Adrenal gland (tissue), 12 donors: Measurements from ENCODE around the gene SCAPER. TPM values are rescaled to one million over a fixed set of nuclear protein-coding genes. Genes with fewer than 3 reads are reported as not detected.

Experiments used
- DNase-seq, 7 donors: peaks; one replicate each; pipeline ENCODE4 v3.0.0-alpha.2; 2019 to 2020
- H3K27ac ChIP-seq, 5 donors: fragments of 200-600 bp; sonication (generic) in 4 of 5; 1 replicate in 3 of 5; 2 replicates in 2 of 5; pipeline versions ENCODE4 v1.5.1 to v1.8.0; 2016 to 2020; ENCODE audit warnings: mild to moderate bottlenecking in 1 of 5
- H3K27me3 ChIP-seq: fragments of 200-600 bp; 2 replicates; pipeline ENCODE4 v1.8.0; 2021
- H3K36me3 ChIP-seq, 2 donors: fragments of 200-600 bp; replicated peaks in 1 of 2; 1 replicate in 1 of 2; 2 replicates in 1 of 2; pipeline versions ENCODE4 v1.5.1 to v1.8.0; 2018 to 2022
- H3K4me1 ChIP-seq, 2 donors: fragments of 200-600 bp; replicated peaks in 1 of 2; 1 replicate in 1 of 2; 2 replicates in 1 of 2; pipeline versions ENCODE4 v1.5.1 to v1.8.0; 2018 to 2021
- H3K4me3 ChIP-seq, 4 donors: fragments of 200-600 bp; sonication (generic) in 3 of 4; one replicate each; pipeline ENCODE4 v1.5.1; 2016 to 2018
- H3K9me3 ChIP-seq, 3 donors: fragments of 200-600 bp; sonication (generic) in 1 of 3; replicated peaks in 1 of 3; 1 replicate in 2 of 3; 2 replicates in 1 of 3; pipeline versions ENCODE4 v1.5.1 to v1.8.0; 2016 to 2021
- POLR2A ChIP-seq, 2 donors: fragments of 450-650 bp; IDR thresholded peaks; one replicate each; pipeline ENCODE4 v1.6.1; 2017; ENCODE audit warnings: antibody characterized with exemption in 2 of 2, mild to moderate bottlenecking in 2 of 2, moderate library complexity in 1 of 2
- WGBS, 4 donors: extraction: QIAGEN DNeasy Blood & Tissue Kit in 2 of 4; methylation state at CpG; one replicate each; pipeline versions ENCODE4 v1.1.5 to v1.1.7; 2013 to 2017; 5-methylcytosine and 5-hydroxymethylcytosine counted together
- intact Hi-C, 2 donors: fragments of 100-400 bp; cut with DNase I; formaldehyde crosslinking; loops; one replicate each; pipeline versions ENCODE4 v1.14.1 to v1.15.0; 2022 to 2023
- polyA plus RNA-seq, 3 donors: library from polyadenylated mRNA; stranded (reverse); fragments of 200-250 nt in 2 of 3; fragments of 350-450 nt in 1 of 3; fragmentation: Illumina TruSeq in 1 of 3; extraction: RNeasy Lipid Tissue Mini Kit (QIAGEN cat#74804) in 1 of 3; gene quantifications; one replicate each; pipeline ENCODE4 v1.2.3, GENCODE V29; 2013 to 2014
- total RNA-seq, 9 donors: library from RNA; depleted of rRNA in 4 of 9; stranded (reverse); fragments of >200 nt in 4 of 9; fragments of 120-200 nt in 1 of 9; fragmentation: NEBNext Ultra II Directional in 1 of 9; extraction: Animal tissue kit (Norgen Biotek cat#: 25700) in 1 of 9; gene quantifications; one replicate each; pipeline versions ENCODE4 v1.1.0 to v1.2.4, GENCODE V29; 2013 to 2023
- TF ChIP-seq, protein P1 (sequence below), 6 experiments: fragments of 450-650 bp in 4 of 6; fragments of 200-600 bp in 2 of 6; sonication (generic) in 1 of 6; IDR thresholded peaks; 1 replicate in 5 of 6; 2 replicates in 1 of 6; pipeline versions ENCODE4 v1.5.1 to v1.8.0; 2016 to 2021; ENCODE audit warnings: antibody characterized with exemption in 6 of 6, mild to moderate bottlenecking in 2 of 6, moderate library complexity in 1 of 6
- donor health status: healthy with polysubstance abuse.
- donor health status: Bipolar disorder and iron deficiency.
- donor health status: DM: yes; HTN: yes; CAD: no.
- donor health status: DM: no; HTN: no; CAD: no.
- donor health status: DM: no; HTN: no; CAD: no.
- donor health status: DM: yes; HTN: yes; CAD: no.

The SCAPER gene
- total and polyA plus RNA-seq, 12 donors, result 3.9 to 95.3 (median 24.1) TPM

DNA sequence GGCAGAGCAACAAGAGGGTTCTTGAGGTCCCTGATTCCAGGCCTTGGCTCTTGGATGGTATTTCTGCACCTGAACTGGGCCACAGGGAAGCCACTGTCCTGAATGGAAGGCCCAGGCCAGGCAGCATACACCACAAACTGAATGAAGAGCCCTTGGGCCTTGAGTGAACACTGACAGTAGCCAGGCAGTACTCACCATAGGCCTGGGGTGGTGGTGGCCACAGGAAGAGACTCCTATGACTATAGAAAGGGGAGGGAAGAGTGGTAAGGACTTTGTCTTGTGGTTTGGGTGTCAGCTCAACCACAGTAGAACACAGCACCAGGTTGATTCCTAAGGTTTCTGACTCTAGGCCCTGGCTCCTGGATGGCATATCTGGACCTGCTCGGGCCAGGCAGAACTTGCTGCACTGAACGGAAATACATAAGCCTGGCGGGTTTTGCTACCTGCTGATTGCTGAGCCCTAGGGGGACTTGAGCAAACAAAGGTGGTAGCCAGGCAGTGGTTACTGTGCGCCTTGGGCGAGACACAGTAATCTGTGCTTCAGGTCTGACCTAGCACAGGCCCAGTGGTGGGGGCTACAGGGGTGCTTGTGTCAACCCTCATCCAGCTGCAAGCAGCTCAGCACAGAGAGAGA, 327.1 kb downstream of the SCAPER start:
- no peak for DNase-seq
- TF ChIP-seq, protein P1, sequence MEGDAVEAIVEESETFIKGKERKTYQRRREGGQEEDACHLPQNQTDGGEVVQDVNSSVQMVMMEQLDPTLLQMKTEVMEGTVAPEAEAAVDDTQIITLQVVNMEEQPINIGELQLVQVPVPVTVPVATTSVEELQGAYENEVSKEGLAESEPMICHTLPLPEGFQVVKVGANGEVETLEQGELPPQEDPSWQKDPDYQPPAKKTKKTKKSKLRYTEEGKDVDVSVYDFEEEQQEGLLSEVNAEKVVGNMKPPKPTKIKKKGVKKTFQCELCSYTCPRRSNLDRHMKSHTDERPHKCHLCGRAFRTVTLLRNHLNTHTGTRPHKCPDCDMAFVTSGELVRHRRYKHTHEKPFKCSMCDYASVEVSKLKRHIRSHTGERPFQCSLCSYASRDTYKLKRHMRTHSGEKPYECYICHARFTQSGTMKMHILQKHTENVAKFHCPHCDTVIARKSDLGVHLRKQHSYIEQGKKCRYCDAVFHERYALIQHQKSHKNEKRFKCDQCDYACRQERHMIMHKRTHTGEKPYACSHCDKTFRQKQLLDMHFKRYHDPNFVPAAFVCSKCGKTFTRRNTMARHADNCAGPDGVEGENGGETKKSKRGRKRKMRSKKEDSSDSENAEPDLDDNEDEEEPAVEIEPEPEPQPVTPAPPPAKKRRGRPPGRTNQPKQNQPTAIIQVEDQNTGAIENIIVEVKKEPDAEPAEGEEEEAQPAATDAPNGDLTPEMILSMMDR (IDR thresholded peaks at IDR 0.05), result no peak
- TF ChIP-seq POLR2A (IDR thresholded peaks at IDR 0.05), result no peak
- intact Hi-C loops, result no loop called here

DNA sequence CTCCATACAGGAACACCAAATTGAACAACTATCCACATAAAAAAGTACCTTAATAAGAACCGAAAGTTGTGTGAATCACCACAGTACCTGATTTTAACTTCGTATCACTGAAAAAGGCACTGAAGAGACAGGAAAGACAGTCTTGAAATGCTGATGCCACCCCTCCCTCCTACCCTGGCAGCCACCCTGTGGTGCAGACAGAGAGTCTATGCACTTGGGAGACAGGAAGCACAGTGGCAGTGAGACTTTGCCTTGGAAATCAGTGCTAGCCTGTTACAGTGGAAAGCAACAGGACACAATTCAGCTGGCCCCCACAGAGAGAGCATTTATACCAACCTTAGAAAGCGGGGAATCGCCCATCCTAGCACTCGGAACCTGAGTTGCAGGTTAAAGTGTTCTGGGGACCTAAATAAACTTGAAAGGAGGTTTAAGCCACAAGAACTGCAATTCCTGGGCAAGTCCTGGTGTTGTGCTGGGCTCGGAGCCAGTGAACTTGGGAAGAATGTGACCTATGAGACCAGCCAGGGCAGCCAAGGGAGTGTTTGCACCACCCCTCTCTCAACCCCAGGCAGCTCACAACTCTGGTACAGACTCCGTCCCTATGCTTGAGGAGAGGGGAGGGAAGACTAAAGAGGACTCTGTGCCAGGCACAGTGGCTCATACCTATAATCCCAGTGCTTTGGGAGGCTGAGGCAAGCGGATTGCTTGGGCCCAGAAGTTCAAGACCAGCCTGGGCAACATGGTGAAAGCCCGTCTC, 328.4 kb downstream of the SCAPER start:
- intact Hi-C loops, result no loop called here
- H3K27ac ChIP-seq, result peak overlapping the region in 2 of 5 donors; percentile 17 to 61
- H3K27me3 ChIP-seq, result no peaks in the 10 kb centered on the region
- no peaks in the 10 kb centered on the region for H3K36me3 ChIP-seq
- DNase-seq, result peak; percentile 43 to 91 (median 85)
- no peaks in the 10 kb centered on the region for H3K9me3 ChIP-seq
- H3K4me3 ChIP-seq, result peak overlapping the region in 1 of 4 donors; percentile 15
- no peak for TF ChIP-seq POLR2A (IDR thresholded peaks at IDR 0.05)
- TF ChIP-seq, protein P1 (IDR thresholded peaks at IDR 0.05), result no peak
- H3K4me1 ChIP-seq, result peaks cover 6 to 15% of the 10 kb centered on the region in 2 donors
- 65 to 76% (median 70%) methylated on average over 8 to 9 of the region's 9 CpGs for WGBS, 4 donors

More for the DNA sequence above, 327.1 kb downstream of the SCAPER start:
- no peaks in the 10 kb centered on the region for H3K36me3 ChIP-seq
- no peak overlapping the region for H3K4me3 ChIP-seq
- H3K9me3 ChIP-seq, result no peaks in the 10 kb centered on the region
- peaks cover 6 to 15% of the 10 kb centered on the region in 2 donors for H3K4me1 ChIP-seq
- H3K27ac ChIP-seq, result no peak overlapping the region
- WGBS, 4 donors, result 93 to 98% (median 96%) methylated on average over 4 to 5 of the region's 5 CpGs
- H3K27me3 ChIP-seq, result no peaks in the 10 kb centered on the region

DNA sequence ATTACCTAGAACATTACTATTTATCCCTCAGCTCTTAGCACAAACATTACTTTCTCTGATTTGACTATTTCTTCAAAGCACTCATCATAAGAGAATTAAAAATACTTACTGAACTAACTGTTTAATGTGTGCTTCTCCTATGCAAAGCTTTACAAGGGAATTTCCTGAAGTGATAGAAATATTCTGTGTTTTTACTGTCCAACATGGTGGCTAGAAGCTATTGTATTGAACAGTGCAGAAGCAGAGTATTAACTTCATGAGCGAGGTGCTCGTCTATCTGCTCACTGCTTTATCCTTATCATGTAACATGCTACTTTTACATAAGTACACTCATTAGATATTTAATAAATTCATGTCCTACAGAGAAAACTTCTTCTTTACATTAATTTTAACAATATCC, 329.5 kb downstream of the SCAPER start:
- intact Hi-C loops, result no loop called here
- no peak for DNase-seq
- Histone ChIP-seq H3K36me3 (no peaks in the 10 kb centered on the region), H3K27ac (no peak overlapping the region), H3K4me1 (peaks cover 6 to 15% of the 10 kb centered on the region in 2 donors), H3K27me3 (no peaks in the 10 kb centered on the region), H3K9me3 (no peaks in the 10 kb centered on the region), H3K4me3 (no peak overlapping the region)
- no peak for TF ChIP-seq POLR2A (IDR thresholded peaks at IDR 0.05)
- TF ChIP-seq, protein P1 (IDR thresholded peaks at IDR 0.05), result no peak
- WGBS, 4 donors, result 98 to 99% (median 98%) methylated on average over 2 of the region's 2 CpGs

DNA sequence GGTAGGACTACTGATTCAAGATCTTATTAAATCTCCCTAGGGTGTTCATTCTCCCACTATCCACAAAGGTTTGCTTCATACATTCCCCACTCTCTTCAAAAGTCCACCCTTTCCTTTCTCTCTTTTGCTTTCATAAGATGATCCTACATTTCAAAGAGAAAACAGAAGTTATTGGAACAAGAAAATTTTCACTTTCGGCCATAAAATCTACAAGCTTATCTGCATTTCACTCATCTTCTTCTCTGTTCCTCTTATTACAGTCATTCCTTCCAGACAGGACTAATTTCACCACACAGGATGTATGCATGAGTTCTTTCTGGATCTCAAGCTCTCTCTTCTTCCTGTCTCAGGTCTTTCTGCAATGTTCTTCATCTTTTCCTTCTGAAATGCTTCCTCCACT, 329.9 kb downstream of the SCAPER start:
- peaks cover 6 to 15% of the 10 kb centered on the region in 2 donors for H3K4me1 ChIP-seq
- TF ChIP-seq POLR2A (IDR thresholded peaks at IDR 0.05), result no peak
- TF ChIP-seq, protein P1 (IDR thresholded peaks at IDR 0.05), result no peak
- intact Hi-C loops, result no loop called here
- no peak overlapping the region for H3K4me3 ChIP-seq
- DNase-seq, result no peak
- 67 to 81% (median 68%) methylated on average over 1 of the region's 1 CpG for WGBS, 4 donors
- H3K9me3 ChIP-seq, result no peaks in the 10 kb centered on the region
- H3K27ac ChIP-seq, result no peak overlapping the region
- H3K27me3 ChIP-seq, result no peaks in the 10 kb centered on the region
- no peaks in the 10 kb centered on the region for H3K36me3 ChIP-seq
